CD4-positive, alpha-beta T cell (primary cell): ENCODE results near the gene TMEM108. TPM values are rescaled to one million over a fixed set of nuclear protein-coding genes. Genes with fewer than 3 reads are reported as not detected.

Experiments
- ATAC-seq: fragments of 200-7000 bp; cut with Tn5 transposase; one replicate; pipeline ENCODE4 v1.10.0; 2022; ENCODE audit warnings: mild to moderate bottlenecking; ENCODE audit not compliant: poor library complexity
- CTCF ChIA-PET: fragments of 350-600 bp; sonication (Branson Sonifier 250); formaldehyde crosslinking; loops from one replicate; lab custom pipeline; 2021; ENCODE audit warnings: antibody characterized with exemption, inconsistent platforms; lab: Charles Lee
- POLR2A ChIA-PET: fragments of 350-600 bp; sonication (Branson Sonifier 250); formaldehyde crosslinking; loops from one replicate; lab custom pipeline; 2021; ENCODE audit warnings: antibody characterized with exemption, inconsistent platforms; lab: Charles Lee
- DNase-seq, 14 experiments: peaks; one replicate each; pipeline ENCODE4 v3.0.0-alpha.2; 2013 to 2020; ENCODE audit warnings: mixed read lengths in 2 of 14
- H3K27ac ChIP-seq, 2 donors: one replicate each; pipeline versions ENCODE4 v1.5.1 to v1.7.0; 2013; ENCODE audit warnings: low read length in 2 of 2, low read depth in 1 of 2, mild to moderate bottlenecking in 1 of 2
- H3K27me3 ChIP-seq, 2 experiments: 1 replicate in 1 of 2; 2 replicates in 1 of 2; pipeline versions ENCODE4 v1.6.1 to v1.7.0; 2013; ENCODE audit warnings: low read length in 2 of 2, control low read depth in 1 of 2, mild to moderate bottlenecking in 1 of 2, moderate library complexity in 1 of 2; ENCODE audit not compliant: insufficient read depth in 2 of 2, control insufficient read depth in 1 of 2
- H3K36me3 ChIP-seq: one replicate; pipeline ENCODE4 v1.6.1; 2013; ENCODE audit warnings: low read length, control low read depth; ENCODE audit not compliant: insufficient read depth
- H3K4me1 ChIP-seq: one replicate; pipeline ENCODE4 v1.6.1; 2013; ENCODE audit warnings: low read length, control low read depth; ENCODE audit not compliant: insufficient read depth
- H3K4me3 ChIP-seq: one replicate; pipeline ENCODE4 v1.5.1; 2013; ENCODE audit warnings: mild to moderate bottlenecking, low read length, moderate library complexity
- H3K9me3 ChIP-seq, 2 experiments: 1 replicate in 1 of 2; 2 replicates in 1 of 2; pipeline versions ENCODE4 v1.6.1 to v1.7.0; 2013; ENCODE audit warnings: low read length in 2 of 2, mild to moderate bottlenecking in 2 of 2, control low read depth in 1 of 2, moderate library complexity in 1 of 2; ENCODE audit not compliant: control insufficient read depth in 1 of 2, insufficient read depth in 1 of 2
- H3K27ac Mint-ChIP-seq: one replicate; pipeline ENCODE4 v1.8.0; 2020; ENCODE audit warnings: mixed read lengths
- H3K27me3 Mint-ChIP-seq: one replicate; pipeline ENCODE4 v1.8.0; 2021; ENCODE audit warnings: mixed read lengths
- H3K36me3 Mint-ChIP-seq: one replicate; pipeline ENCODE4 v1.8.0; 2021; ENCODE audit warnings: low read depth, mixed read lengths
- H3K4me1 Mint-ChIP-seq: one replicate; pipeline ENCODE4 v1.8.0; 2021; ENCODE audit warnings: low read depth, mixed read lengths
- H3K4me3 Mint-ChIP-seq: one replicate; pipeline ENCODE4 v1.8.0; 2020; ENCODE audit warnings: mild to moderate bottlenecking, mixed read lengths
- H3K9me3 Mint-ChIP-seq: one replicate; pipeline ENCODE4 v1.8.0; 2020; ENCODE audit warnings: mixed read lengths
- CTCF ChIP-seq: fragments of 200-600 bp; IDR thresholded peaks from one replicate; pipeline ENCODE4 v1.8.0; 2022; ENCODE audit warnings: antibody characterized with exemption, mild to moderate bottlenecking
- intact Hi-C, 2 experiments: fragments of 100-400 bp; cut with DNase I in 1 of 2; cut with micrococcal nuclease in 1 of 2; formaldehyde crosslinking; loops; one replicate each; pipeline versions ENCODE4 v1.15.1 to v1.9.0; 2023 to 2025; cut with DNase I, micrococcal nuclease
- total RNA-seq, 174 experiments: library from RNA in 2 of 174; stranded (reverse) in 2 of 174; gene quantifications; one replicate each; pipeline ENCODE4 v1.2.3 and lab custom pipeline; 2021 to 2026

TMEM108 gene
- total RNA-seq, 2 experiments from 2014 or later: not detected

- Histone ChIP-seq H3K9me3 (peaks cover 0 to 11% of the 10 kb centered on the region in 2 experiments), H3K27ac (no peak overlapping the region), H3K4me1 (peaks cover 11% of the 10 kb centered on the region), H3K4me3 (no peak overlapping the region), H3K36me3 (no peaks in the 10 kb centered on the region), H3K27me3 (peaks cover 22 to 26% of the 10 kb centered on the region in 2 experiments)
- DNase-seq (no peak), ATAC-seq (no peak)
- ChIA-PET CTCF (no interaction called here), POLR2A (no interaction called here)
- Mint-ChIP-seq H3K27me3 (peaks cover 33% of the 10 kb centered on the region), H3K4me3 (no peak overlapping the region), H3K4me1 (peaks cover 11% of the 10 kb centered on the region), H3K9me3 (no peaks in the 10 kb centered on the region), H3K36me3 (no peaks in the 10 kb centered on the region), H3K27ac (no peak overlapping the region)
- intact Hi-C loops: no loop called here
- no peak for TF ChIP-seq CTCF
These were observed 4.6 kb downstream of the TMEM108 start for GRCh38 chr3:133042778-133043177.

GRCh38 chr3:133047980-133048379, 9.8 kb downstream of the TMEM108 start:
- H3K4me1 Mint-ChIP-seq: no peaks in the 10 kb centered on the region
- CTCF ChIA-PET: no interaction called here
- no peaks in the 10 kb centered on the region for H3K9me3 Mint-ChIP-seq
- no peak overlapping the region for H3K4me3 Mint-ChIP-seq
- H3K27ac ChIP-seq: no peak overlapping the region
- peaks cover 13% of the 10 kb centered on the region for H3K27me3 Mint-ChIP-seq
- no peaks in the 10 kb centered on the region for H3K27me3 ChIP-seq
- TF ChIP-seq CTCF: no peak
- no peaks in the 10 kb centered on the region for H3K36me3 Mint-ChIP-seq
- H3K36me3 ChIP-seq: no peaks in the 10 kb centered on the region
- POLR2A ChIA-PET: no interaction called here
- ATAC-seq: no peak
- no peak overlapping the region for H3K27ac Mint-ChIP-seq
- H3K9me3 ChIP-seq: no peaks in the 10 kb centered on the region
- intact Hi-C loops: no loop called here
- no peak for DNase-seq
- H3K4me1 ChIP-seq: no peaks in the 10 kb centered on the region
- no peak overlapping the region for H3K4me3 ChIP-seq

- ATAC-seq (no peak), DNase-seq (no peak)
- Mint-ChIP-seq H3K36me3 (no peaks in the 10 kb centered on the region), H3K27ac (no peak overlapping the region), H3K4me1 (no peaks in the 10 kb centered on the region), H3K9me3 (no peaks in the 10 kb centered on the region), H3K4me3 (no peak overlapping the region), H3K27me3 (peaks cover 14% of the 10 kb centered on the region)
- intact Hi-C loops: no loop called here
- no peak overlapping the region for H3K27ac ChIP-seq
- H3K9me3 ChIP-seq: no peaks in the 10 kb centered on the region
- H3K27me3 ChIP-seq: no peaks in the 10 kb centered on the region
- no peak for TF ChIP-seq CTCF
- no peaks in the 10 kb centered on the region for H3K36me3 ChIP-seq
- POLR2A ChIA-PET: no interaction called here
- H3K4me3 ChIP-seq: no peak overlapping the region
- H3K4me1 ChIP-seq: no peaks in the 10 kb centered on the region
- CTCF ChIA-PET: no interaction called here
These were observed 11.3 kb downstream of the TMEM108 start for GRCh38 chr3:133049491-133049890.
